ENCODE data around the gene CDH3.
"Not testable (repeated sequence)": the region's sequence is repeated elsewhere in the genome, so short reads cannot be mapped to it uniquely, and the experiment has no call there.

CDH3 gene

DNA sequence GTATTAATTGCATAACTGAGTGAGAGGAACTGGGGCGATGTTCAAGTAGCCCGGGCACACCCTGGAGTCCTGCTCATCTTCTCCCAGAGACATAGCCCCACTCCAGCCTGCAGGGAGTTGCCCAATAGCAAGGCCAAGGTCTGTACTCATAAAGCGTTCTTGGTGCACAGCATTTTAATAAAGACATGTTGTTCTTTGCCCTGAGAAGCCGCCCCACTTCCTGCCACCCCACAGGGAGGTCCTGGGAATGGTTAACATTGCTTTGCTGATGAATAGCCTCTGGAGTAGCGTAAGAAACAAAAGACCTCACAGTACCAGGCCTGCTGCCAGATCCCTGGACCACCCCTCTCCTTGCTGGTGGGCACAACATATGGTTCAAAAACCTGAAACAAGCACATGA is 70.4 kb downstream of the CDH3 start:
- no peak overlapping the region for H3K4me3 ChIP-seq (ENCODE audit: low read depth, low read length)
- TF ChIP-seq, protein P1, sequence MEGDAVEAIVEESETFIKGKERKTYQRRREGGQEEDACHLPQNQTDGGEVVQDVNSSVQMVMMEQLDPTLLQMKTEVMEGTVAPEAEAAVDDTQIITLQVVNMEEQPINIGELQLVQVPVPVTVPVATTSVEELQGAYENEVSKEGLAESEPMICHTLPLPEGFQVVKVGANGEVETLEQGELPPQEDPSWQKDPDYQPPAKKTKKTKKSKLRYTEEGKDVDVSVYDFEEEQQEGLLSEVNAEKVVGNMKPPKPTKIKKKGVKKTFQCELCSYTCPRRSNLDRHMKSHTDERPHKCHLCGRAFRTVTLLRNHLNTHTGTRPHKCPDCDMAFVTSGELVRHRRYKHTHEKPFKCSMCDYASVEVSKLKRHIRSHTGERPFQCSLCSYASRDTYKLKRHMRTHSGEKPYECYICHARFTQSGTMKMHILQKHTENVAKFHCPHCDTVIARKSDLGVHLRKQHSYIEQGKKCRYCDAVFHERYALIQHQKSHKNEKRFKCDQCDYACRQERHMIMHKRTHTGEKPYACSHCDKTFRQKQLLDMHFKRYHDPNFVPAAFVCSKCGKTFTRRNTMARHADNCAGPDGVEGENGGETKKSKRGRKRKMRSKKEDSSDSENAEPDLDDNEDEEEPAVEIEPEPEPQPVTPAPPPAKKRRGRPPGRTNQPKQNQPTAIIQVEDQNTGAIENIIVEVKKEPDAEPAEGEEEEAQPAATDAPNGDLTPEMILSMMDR (IDR thresholded peaks at IDR 0.05; ENCODE audit: low read depth, low read length) = no peak

DNA sequence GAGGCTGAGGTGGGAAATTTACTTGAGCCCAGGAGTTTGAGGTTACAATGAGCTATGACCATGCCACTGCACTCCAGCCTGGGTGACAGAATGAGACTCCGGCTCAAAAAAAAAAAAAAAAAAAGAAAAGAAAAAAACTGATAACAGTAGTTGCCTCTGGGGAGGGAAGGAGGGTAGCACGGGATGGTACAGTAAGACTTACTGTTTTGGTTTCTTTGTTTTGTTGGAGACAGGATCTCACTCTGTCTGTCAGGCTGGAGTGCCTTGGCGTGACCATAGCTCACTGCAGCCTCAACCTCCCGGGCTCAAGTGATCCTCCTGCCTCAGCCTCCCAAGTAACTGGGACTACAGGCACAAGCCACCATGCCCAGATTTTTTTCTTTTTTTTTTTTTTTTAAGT is 71.4 kb downstream of the CDH3 start:
- H3K4me3 ChIP-seq (ENCODE audit: low read depth, low read length) = not testable (repeated sequence)

DNA sequence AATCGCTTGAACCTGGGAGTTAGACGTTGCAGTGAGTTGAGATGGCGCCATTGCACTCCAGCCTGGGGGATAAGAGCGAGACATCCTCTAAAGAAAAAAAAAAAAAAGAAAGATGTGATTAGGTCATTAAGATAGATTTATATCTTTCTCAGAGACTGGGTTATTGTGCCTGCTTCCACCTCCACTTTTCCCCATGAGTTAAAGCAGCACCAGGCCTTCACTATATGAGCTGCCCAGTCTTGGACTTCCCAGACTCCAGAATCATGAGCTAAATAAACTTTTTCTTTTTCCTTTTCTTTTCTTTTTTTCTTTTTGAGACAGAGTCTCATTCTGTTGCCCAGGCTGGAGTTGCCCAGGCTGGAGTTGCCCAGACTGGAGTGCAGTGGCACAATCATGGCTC is 72.6 kb downstream of the CDH3 start:
- TF ChIP-seq, protein P1 (IDR thresholded peaks at IDR 0.05; ENCODE audit: low read depth, low read length) = no peak

DNA sequence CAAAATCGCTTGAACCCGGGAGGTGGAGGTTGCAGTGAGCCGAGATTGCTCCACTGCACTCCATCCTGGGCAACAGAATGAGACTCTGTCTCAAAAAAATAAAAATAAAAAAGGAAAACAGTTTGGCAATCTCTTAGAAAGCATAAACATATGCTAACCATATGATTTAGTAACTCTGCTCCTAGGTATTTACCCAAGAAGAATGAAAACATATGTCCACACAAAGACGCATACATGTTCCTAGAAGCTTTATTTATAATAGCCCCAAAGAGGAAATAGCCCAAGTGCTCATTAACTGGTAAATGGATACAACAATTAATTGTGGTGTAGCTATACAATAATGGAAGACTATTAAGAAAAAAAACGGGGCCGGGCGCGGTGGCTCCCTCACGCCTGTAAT is 73.5 kb downstream of the CDH3 start:
- TF ChIP-seq, protein P1 (IDR thresholded peaks at IDR 0.05; ENCODE audit: low read depth, low read length) = no peak

More for the DNA sequence above, 72.6 kb downstream of the CDH3 start:
- H3K4me3 ChIP-seq (ENCODE audit: low read depth, low read length) = no peak overlapping the region

DNA sequence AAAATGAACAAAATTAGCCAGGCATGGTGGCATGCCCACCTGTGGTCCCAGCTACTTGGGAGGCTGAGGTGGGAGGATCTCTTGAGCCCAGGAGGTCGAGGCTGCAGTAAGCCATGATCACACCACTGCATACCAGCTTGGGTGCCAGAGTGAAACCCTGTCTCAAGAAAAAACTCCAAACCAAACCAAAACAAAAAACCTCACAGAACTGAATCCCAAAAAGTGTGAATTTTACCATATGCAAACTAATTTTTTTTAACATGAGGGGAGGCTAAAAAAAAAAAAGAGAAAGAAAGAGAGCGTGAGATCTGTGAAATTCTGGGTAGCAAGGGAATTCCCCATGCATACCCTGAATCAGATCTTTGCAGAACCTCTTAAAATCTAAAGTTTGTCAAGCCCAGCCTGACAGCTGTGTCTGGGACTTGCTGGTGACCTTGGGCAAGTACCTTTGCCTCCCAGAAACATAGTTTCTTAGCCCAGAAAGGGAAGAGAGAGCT is 74.9 kb downstream of the CDH3 start:
- TF ChIP-seq, protein P1 (IDR thresholded peaks at IDR 0.05; ENCODE audit: low read depth, low read length) = no peak
- no peak overlapping the region for H3K4me3 ChIP-seq (ENCODE audit: low read depth, low read length)

More for the DNA sequence above, 73.5 kb downstream of the CDH3 start:
- no peak overlapping the region for H3K4me3 ChIP-seq (ENCODE audit: low read depth, low read length)

DNA sequence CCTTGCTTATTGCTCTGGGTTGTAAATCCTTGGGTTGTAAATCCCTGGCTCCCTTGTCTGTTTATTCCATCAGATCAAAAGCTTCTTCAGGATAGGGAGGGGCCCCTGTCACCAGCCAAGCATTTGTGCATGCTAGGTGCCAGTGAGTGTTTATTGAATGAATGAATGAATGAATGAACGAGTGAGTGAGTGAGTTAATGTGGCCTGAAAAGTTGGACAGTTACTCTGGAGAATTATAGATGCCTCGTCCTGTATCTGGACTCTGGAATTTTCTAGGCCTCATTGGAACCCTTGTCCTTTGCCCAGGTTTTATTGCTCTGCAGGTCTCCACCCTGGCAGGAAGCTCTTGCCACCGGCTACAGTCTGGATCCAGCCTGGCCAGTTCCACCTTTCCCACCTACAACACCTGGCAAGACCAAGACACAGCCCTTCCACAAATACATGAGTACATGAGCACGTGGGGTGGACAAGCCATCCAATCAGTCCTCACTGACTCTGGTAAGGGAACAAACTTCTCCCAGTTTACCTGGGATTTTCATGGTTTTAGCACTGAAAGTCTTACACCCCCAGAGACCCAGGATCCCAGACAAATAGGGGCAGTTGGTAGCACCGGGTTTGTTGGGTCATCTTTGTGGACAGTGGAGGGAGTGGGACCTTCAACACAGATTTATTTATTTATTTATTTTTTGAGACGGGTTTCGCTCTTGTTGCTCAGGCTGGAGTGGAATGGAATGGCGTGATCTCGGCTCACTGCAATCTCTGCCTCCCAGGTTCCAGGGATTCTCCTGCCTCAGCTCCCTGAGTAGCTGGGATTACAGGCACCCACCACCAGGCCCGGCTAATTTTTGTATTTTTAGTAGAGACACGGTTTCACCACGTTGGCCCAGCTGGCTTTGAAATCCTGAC is 77.3 kb downstream of the CDH3 start:
- no peak overlapping the region for H3K4me3 ChIP-seq (ENCODE audit: low read depth, low read length)
- TF ChIP-seq, protein P1 (IDR thresholded peaks at IDR 0.05; ENCODE audit: low read depth, low read length) = no peak

DNA sequence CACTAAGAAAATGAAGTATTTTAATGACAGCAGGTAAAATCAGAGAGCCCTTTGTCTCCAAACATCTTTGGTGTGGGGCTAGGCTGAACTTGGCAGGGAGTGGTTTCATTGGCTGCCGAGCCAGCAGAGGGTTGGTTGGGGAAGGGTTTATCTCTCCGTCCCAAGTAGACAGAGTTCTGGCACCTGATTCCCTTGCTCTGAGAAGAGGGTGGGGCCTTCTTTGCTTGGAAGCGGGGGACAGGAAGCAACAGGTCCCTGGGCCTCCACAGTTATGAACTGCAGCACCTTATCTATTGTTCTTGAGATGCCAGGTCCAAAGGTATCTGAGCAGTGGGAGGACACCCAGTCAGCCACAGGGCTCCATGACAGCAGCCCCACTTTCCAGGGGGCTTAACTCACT is 79.7 kb downstream of the CDH3 start:
- H3K4me3 ChIP-seq (ENCODE audit: low read depth, low read length) = no peak overlapping the region
- TF ChIP-seq, protein P1 (IDR thresholded peaks at IDR 0.05; ENCODE audit: low read depth, low read length) = no peak
